ENCODE results near the gene NKAIN2. TPM values are rescaled to one million over a fixed set of nuclear protein-coding genes. Genes with fewer than 3 reads are reported as not detected.

The NKAIN2 gene
- total and polyA plus RNA-seq, 2 donors (not counting 3 experiments of a cell fraction or from before 2014, with no cell fraction given): 0.03 TPM; not detected in 1

GRCh38 chr6:124741341-124741740, 937.7 kb downstream of the NKAIN2 start:
- POLR2A ChIA-PET: no interaction called here

DNA sequence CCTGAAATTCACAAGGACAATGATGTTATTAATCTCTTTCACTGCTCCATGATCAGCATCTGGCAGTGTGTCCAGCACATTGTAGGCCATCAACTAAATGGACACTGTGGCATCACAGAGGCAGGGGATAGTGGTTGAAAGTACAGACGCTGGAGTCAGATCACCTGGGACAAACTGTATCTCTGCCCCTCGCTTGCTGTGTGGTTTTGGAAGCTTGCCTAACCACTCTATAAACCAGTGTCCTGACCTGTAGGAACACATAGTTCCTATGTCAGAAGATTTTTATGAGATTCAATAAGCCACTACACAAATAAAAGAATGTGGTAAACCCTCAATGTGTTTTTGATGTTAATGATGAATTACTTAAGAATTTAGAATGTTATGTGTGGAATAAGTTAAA, 939.3 kb downstream of the NKAIN2 start:
- Histone ChIP-seq H3K9ac (replicated peaks; ENCODE audit: extremely low read depth, insufficient read depth, low read length) (no peak overlapping the region), H3K4me3 (replicated peaks in 1 of 3; ENCODE audit: insufficient read depth in 1 of 3, low read depth in 1 of 3, low read length in 3 of 3) (no peak overlapping the region), H4K20me1 (replicated peaks; ENCODE audit: control insufficient read depth, extremely low read depth, insufficient read depth, low read length) (no peaks in the 10 kb centered on the region), H3K36me3 (ENCODE audit: control insufficient read depth in 2 of 2, extremely low read depth in 1 of 2, insufficient read depth in 2 of 2, low read length in 2 of 2) (no peaks in the 10 kb centered on the region), H3K27ac (ENCODE audit: insufficient read depth, low read depth, low read length) (no peak overlapping the region), H3K4me1 (ENCODE audit: control insufficient read depth, extremely low read depth, insufficient read depth, low read length) (no peaks in the 10 kb centered on the region), H3K9me3 (replicated peaks; ENCODE audit: control insufficient read depth, insufficient read depth, low read length) (no peaks in the 10 kb centered on the region), H3K9me1 (replicated peaks; ENCODE audit: control insufficient read depth, extremely low read depth, insufficient read depth, low read length) (no peaks in the 10 kb centered on the region), H3K79me2 (ENCODE audit: control insufficient read depth, insufficient read depth, low read length) (no peaks in the 10 kb centered on the region), H2AFZ (ENCODE audit: low read depth, low read length) (no peak overlapping the region), H3K27me3 (ENCODE audit: control insufficient read depth in 2 of 2, insufficient read depth in 2 of 2, low read length in 2 of 2) (no peaks in the 10 kb centered on the region), H3K4me2 (ENCODE audit: insufficient read depth, low read length) (no peak overlapping the region)
- FAIRE-seq (no peak), DNase-seq (ENCODE audit: low read depth, low spot score) (no peak)
- intact Hi-C loops (cut with micrococcal nuclease) (no loop called here), dilution Hi-C loops (cut with MboI; ENCODE audit: extremely low pct_ligation_motif_present, low sequenced_read_pairs) (no loop called here)
- POLR2A ChIA-PET: no interaction called here
- BruUV-seq (replicated peaks): no TSS peak
- CTCF ChIA-PET: no interaction called here
- TF ChIP-seq FOS (IDR thresholded peaks at IDR 0.05; ENCODE audit: borderline replicate concordance, insufficient read depth, low read length): no peak
- TF ChIP-seq JUN (IDR thresholded peaks at IDR 0.05; ENCODE audit: borderline replicate concordance, insufficient read depth, insufficient read length, low read depth): no peak
- TF ChIP-seq, protein P1, sequence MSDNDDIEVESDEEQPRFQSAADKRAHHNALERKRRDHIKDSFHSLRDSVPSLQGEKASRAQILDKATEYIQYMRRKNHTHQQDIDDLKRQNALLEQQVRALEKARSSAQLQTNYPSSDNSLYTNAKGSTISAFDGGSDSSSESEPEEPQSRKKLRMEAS (IDR thresholded peaks at IDR 0.05; ENCODE audit: insufficient read depth, insufficient read length): no peak
- TF ChIP-seq POLR2AphosphoS5 (IDR thresholded peaks at IDR 0.05; ENCODE audit: insufficient read depth, low read depth, low read length): no peak
- TF ChIP-seq CTCF (IDR thresholded peaks at IDR 0.05; ENCODE audit: extremely low read depth in 1 of 2, insufficient read depth in 1 of 2, low read depth in 1 of 2, low read length in 2 of 2): no peak
- no peak for TF ChIP-seq EZH2 (IDR thresholded peaks at IDR 0.05; ENCODE audit: borderline replicate concordance, low read depth, low read length, severe bottlenecking)
- TF ChIP-seq POLR2A (IDR thresholded peaks at IDR 0.05; ENCODE audit: low read depth, low read length): no peak
- no peak for TF ChIP-seq MYC (IDR thresholded peaks at IDR 0.05; ENCODE audit: low read depth, low read length)
- TF ChIP-seq GATA2 (IDR thresholded peaks at IDR 0.05; ENCODE audit: insufficient read depth, insufficient read length, low read depth, low read length): no peak

More at GRCh38 chr6:124741341-124741740, 937.7 kb downstream of the NKAIN2 start:
- H4K20me1 ChIP-seq (replicated peaks; ENCODE audit: control insufficient read depth, extremely low read depth, insufficient read depth, low read length): no peaks in the 10 kb centered on the region
- intact Hi-C loops (cut with micrococcal nuclease) (no loop called here), dilution Hi-C loops (cut with MboI; ENCODE audit: extremely low pct_ligation_motif_present, low sequenced_read_pairs) (no loop called here)
- CTCF ChIA-PET: no interaction called here
- H2AFZ ChIP-seq (ENCODE audit: low read depth, low read length): no peak overlapping the region
- TF ChIP-seq POLR2A (IDR thresholded peaks at IDR 0.05; ENCODE audit: low read depth, low read length) (no peak), FOS (IDR thresholded peaks at IDR 0.05; ENCODE audit: borderline replicate concordance, insufficient read depth, low read length) (no peak), GATA2 (IDR thresholded peaks at IDR 0.05; ENCODE audit: insufficient read depth, insufficient read length, low read depth, low read length) (peak; percentile 10), EZH2 (IDR thresholded peaks at IDR 0.05; ENCODE audit: borderline replicate concordance, low read depth, low read length, severe bottlenecking) (no peak), MYC (IDR thresholded peaks at IDR 0.05; ENCODE audit: low read depth, low read length) (no peak), POLR2AphosphoS5 (IDR thresholded peaks at IDR 0.05; ENCODE audit: insufficient read depth, low read depth, low read length) (no peak)
- TF ChIP-seq, protein P1 (IDR thresholded peaks at IDR 0.05; ENCODE audit: insufficient read depth, insufficient read length): no peak
- no TSS peak for BruUV-seq (replicated peaks)
- no peak overlapping the region for H3K9ac ChIP-seq (replicated peaks; ENCODE audit: extremely low read depth, insufficient read depth, low read length)
- FAIRE-seq (no peak), DNase-seq (ENCODE audit: low read depth, low spot score) (no peak)
- no peak overlapping the region for H3K4me2 ChIP-seq (ENCODE audit: insufficient read depth, low read length)
- H3K9me1 ChIP-seq (replicated peaks; ENCODE audit: control insufficient read depth, extremely low read depth, insufficient read depth, low read length): no peaks in the 10 kb centered on the region
- H3K9me3 ChIP-seq (replicated peaks; ENCODE audit: control insufficient read depth, insufficient read depth, low read length): no peaks in the 10 kb centered on the region
- no peaks in the 10 kb centered on the region for H3K4me1 ChIP-seq (ENCODE audit: control insufficient read depth, extremely low read depth, insufficient read depth, low read length)
- no peak overlapping the region for H3K4me3 ChIP-seq (replicated peaks in 1 of 3; ENCODE audit: insufficient read depth in 1 of 3, low read depth in 1 of 3, low read length in 3 of 3)
- no peaks in the 10 kb centered on the region for H3K36me3 ChIP-seq (ENCODE audit: control insufficient read depth in 2 of 2, extremely low read depth in 1 of 2, insufficient read depth in 2 of 2, low read length in 2 of 2)
- no peak overlapping the region for H3K27ac ChIP-seq (ENCODE audit: insufficient read depth, low read depth, low read length)
- H3K79me2 ChIP-seq (ENCODE audit: control insufficient read depth, insufficient read depth, low read length): no peaks in the 10 kb centered on the region
- H3K27me3 ChIP-seq (ENCODE audit: control insufficient read depth in 2 of 2, insufficient read depth in 2 of 2, low read length in 2 of 2): no peaks in the 10 kb centered on the region
